Activated CD8-positive, alpha-beta T cell treated with anti-CD3 and anti-CD28 coated beads for 36 hours (primary cell): ENCODE measurements around the gene ZFP36L1. TPM values are rescaled to one million over a fixed set of nuclear protein-coding genes. Genes with fewer than 3 reads are reported as not detected.

Experiments used
- ATAC-seq: fragments of 200-7000 bp; cut with Tn5 transposase; one replicate; pipeline ENCODE4 v1.10.0; 2021; ENCODE audit warnings: mild to moderate bottlenecking, moderate library complexity
- CTCF ChIA-PET: fragments of 350-600 bp; sonication (Branson Sonifier 250); formaldehyde crosslinking; loops from one replicate; lab custom pipeline; 2021; ENCODE audit warnings: antibody characterized with exemption; lab: Charles Lee
- POLR2A ChIA-PET: fragments of 350-600 bp; sonication (Branson Sonifier 250); formaldehyde crosslinking; loops from one replicate; lab custom pipeline; 2021; ENCODE audit warnings: antibody characterized with exemption; lab: Charles Lee
- DNase-seq: peaks from one replicate; pipeline ENCODE4 v3.0.0-alpha.2; 2020
- H3K27ac Mint-ChIP-seq: one replicate; pipeline ENCODE4 v1.8.0; 2021; ENCODE audit warnings: mild to moderate bottlenecking, mixed read lengths
- H3K27me3 Mint-ChIP-seq: one replicate; pipeline ENCODE4 v1.8.0; 2021; ENCODE audit warnings: mixed read lengths
- H3K36me3 Mint-ChIP-seq: one replicate; pipeline ENCODE4 v1.8.0; 2021; ENCODE audit warnings: low read depth, mixed read lengths
- H3K4me1 Mint-ChIP-seq: one replicate; pipeline ENCODE4 v1.8.0; 2021; ENCODE audit warnings: low read depth, mixed read lengths
- H3K4me3 Mint-ChIP-seq: one replicate; pipeline ENCODE4 v1.8.0; 2021; ENCODE audit warnings: mild to moderate bottlenecking, moderate library complexity, mixed read lengths
- H3K9me3 Mint-ChIP-seq: one replicate; pipeline ENCODE4 v1.8.0; 2021; ENCODE audit warnings: mixed read lengths
- intact Hi-C: fragments of 100-400 bp; cut with micrococcal nuclease; formaldehyde crosslinking; loops from one replicate; pipeline ENCODE4 v1.10.0; 2022
- total RNA-seq, 2 experiments: library from RNA; stranded (reverse); gene quantifications; one replicate each; pipeline ENCODE4 v1.2.3, GENCODE V29; 2021
- TF ChIP-seq, protein P1 (sequence below): fragments of 200-600 bp; IDR thresholded peaks from one replicate; pipeline ENCODE4 v1.8.0; 2022; ENCODE audit warnings: antibody characterized with exemption, mild to moderate bottlenecking

The ZFP36L1 gene
- total RNA-seq, 2 experiments from 2014 or later, result 57.4 to 60.6 TPM

- ATAC-seq (no peak), DNase-seq (peak; percentile 71)
- Mint-ChIP-seq H3K4me3 (peak overlapping the region; percentile 88), H3K4me1 (peaks cover 40% of the 10 kb centered on the region), H3K27ac (peak overlapping the region; percentile 100), H3K36me3 (peaks cover 46% of the 10 kb centered on the region), H3K9me3 (peaks cover under 1% of the 10 kb centered on the region), H3K27me3 (no peaks in the 10 kb centered on the region)
- intact Hi-C loops, result loop anchor here (2.0 to 5.0 kb wide), 2 partner anchors 21 to 111 kb away; no protein-coding TSS in a partner anchor
- ChIA-PET CTCF (interaction anchor here (6.6 to 16.7 kb wide), 2 partner anchors 14 to 23 kb away, joined by 58 to 268 read pairs; no protein-coding TSS in a partner anchor), POLR2A (interaction anchor here (1.0 to 9.4 kb wide), 13 partner anchors 12 to 518 kb away, joined by 3 to 207 read pairs (median 6); no protein-coding TSS in a partner anchor)
- TF ChIP-seq, protein P1, sequence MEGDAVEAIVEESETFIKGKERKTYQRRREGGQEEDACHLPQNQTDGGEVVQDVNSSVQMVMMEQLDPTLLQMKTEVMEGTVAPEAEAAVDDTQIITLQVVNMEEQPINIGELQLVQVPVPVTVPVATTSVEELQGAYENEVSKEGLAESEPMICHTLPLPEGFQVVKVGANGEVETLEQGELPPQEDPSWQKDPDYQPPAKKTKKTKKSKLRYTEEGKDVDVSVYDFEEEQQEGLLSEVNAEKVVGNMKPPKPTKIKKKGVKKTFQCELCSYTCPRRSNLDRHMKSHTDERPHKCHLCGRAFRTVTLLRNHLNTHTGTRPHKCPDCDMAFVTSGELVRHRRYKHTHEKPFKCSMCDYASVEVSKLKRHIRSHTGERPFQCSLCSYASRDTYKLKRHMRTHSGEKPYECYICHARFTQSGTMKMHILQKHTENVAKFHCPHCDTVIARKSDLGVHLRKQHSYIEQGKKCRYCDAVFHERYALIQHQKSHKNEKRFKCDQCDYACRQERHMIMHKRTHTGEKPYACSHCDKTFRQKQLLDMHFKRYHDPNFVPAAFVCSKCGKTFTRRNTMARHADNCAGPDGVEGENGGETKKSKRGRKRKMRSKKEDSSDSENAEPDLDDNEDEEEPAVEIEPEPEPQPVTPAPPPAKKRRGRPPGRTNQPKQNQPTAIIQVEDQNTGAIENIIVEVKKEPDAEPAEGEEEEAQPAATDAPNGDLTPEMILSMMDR, result no peak
Measured at GRCh38 chr14:68793734-68794129, 865 bp upstream of the ZFP36L1 start.

GRCh38 chr14:68792678-68792978 lies 239 bp downstream of the ZFP36L1 start:
- DNase-seq (no peak), ATAC-seq (peak; percentile 2)
- CTCF ChIA-PET, result interaction anchor here (6.6 to 16.7 kb wide), 3 partner anchors 12 to 543 kb away, joined by 58 to 268 read pairs (median 87); no protein-coding TSS in a partner anchor
- no peaks in the 10 kb centered on the region for H3K9me3 Mint-ChIP-seq
- peaks cover 41% of the 10 kb centered on the region for H3K4me1 Mint-ChIP-seq
- H3K27ac Mint-ChIP-seq, result peak overlapping the region; percentile 100
- TF ChIP-seq, protein P1, result no peak
- H3K36me3 Mint-ChIP-seq, result peaks cover 54% of the 10 kb centered on the region
- intact Hi-C loops, result loop anchor here (2.0 to 5.0 kb wide), 2 partner anchors 22 to 110 kb away; no protein-coding TSS in a partner anchor
- H3K4me3 Mint-ChIP-seq, result peak overlapping the region; percentile 88
- H3K27me3 Mint-ChIP-seq, result no peaks in the 10 kb centered on the region
- POLR2A ChIA-PET, result interaction anchor here (1.0 to 9.4 kb wide), 14 partner anchors 11 to 542 kb away, joined by 3 to 207 read pairs (median 6); no protein-coding TSS in a partner anchor

GRCh38 chr14:68791902-68792677 lies 777 bp downstream of the ZFP36L1 start:
- H3K4me1 Mint-ChIP-seq, result peaks cover 41% of the 10 kb centered on the region
- peak overlapping the region; percentile 88 for H3K4me3 Mint-ChIP-seq
- DNase-seq (peak; percentile 61), ATAC-seq (no peak)
- intact Hi-C loops, result loop anchor here (2.0 to 5.0 kb wide), 2 partner anchors 23 to 110 kb away; no protein-coding TSS in a partner anchor
- H3K27me3 Mint-ChIP-seq, result no peaks in the 10 kb centered on the region
- H3K36me3 Mint-ChIP-seq, result peaks cover 59% of the 10 kb centered on the region
- POLR2A ChIA-PET, result interaction anchor here (0.6 to 9.4 kb wide), 17 partner anchors 10 to 542 kb away, joined by 3 to 207 read pairs (median 5); no protein-coding TSS in a partner anchor
- CTCF ChIA-PET, result interaction anchor here (1.2 to 16.7 kb wide), 5 partner anchors 12 to 542 kb away, joined by 3 to 268 read pairs (median 58); no protein-coding TSS in a partner anchor
- H3K9me3 Mint-ChIP-seq, result no peaks in the 10 kb centered on the region
- TF ChIP-seq, protein P1, result no peak
- peak overlapping the region; percentile 100 for H3K27ac Mint-ChIP-seq

DNA sequence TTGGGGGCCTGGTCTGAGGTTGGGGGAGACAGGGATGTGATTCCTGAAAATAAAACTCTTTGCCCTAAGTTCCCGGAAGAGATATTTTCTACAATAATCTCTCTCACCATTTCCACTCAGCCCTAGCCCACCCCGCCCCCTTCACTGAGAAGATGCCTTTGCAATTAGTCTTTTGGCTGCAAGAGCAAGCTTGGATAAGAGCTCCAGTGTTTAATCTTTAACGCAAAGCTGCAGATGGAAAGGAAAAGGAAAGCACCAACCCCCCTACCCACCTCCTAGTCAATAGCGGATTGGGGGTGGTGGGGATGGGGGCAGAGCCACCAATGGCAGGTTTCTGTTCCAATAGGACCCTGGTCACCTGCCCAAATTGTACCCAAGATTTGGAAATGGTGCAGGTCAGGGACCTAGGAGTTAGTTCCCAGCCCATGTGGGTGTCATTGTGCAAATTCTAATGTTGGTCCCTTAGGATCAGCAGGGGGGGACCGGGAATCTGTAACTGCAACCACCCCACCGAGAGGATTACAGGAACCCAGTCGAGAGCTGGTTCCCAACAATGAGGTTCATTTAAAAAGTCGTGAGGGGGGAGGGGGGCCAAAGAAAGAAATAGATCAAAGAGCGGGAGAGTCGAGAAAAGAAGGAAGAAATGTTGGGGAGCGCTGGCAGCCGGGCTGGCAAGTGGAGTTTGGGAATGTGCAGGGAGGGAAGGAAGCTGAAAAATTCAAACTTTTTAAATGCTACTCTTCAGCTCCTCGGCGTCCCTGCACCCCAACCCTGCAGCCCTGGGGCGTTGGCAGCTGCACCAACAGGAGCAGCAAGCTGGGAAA lies 1.6 kb downstream of the ZFP36L1 start:
- Mint-ChIP-seq H3K27me3 (no peaks in the 10 kb centered on the region), H3K4me3 (peak overlapping the region; percentile 88), H3K9me3 (no peaks in the 10 kb centered on the region), H3K4me1 (peaks cover 42% of the 10 kb centered on the region), H3K27ac (peak overlapping the region; percentile 100), H3K36me3 (peaks cover 62% of the 10 kb centered on the region)
- no peak for ATAC-seq
- intact Hi-C loops, result loop anchor here (5.0 kb wide), 1 partner anchor 109 kb away; no protein-coding TSS in a partner anchor
- ChIA-PET CTCF (interaction anchor here (1.2 to 16.7 kb wide), 8 partner anchors 11 to 541 kb away, joined by 3 to 268 read pairs (median 24); no protein-coding TSS in a partner anchor), POLR2A (interaction anchor here (0.6 to 9.4 kb wide), 15 partner anchors 9 to 541 kb away, joined by 3 to 207 read pairs (median 5); no protein-coding TSS in a partner anchor)
- TF ChIP-seq, protein P1, result no peak
- peak; percentile 69 for DNase-seq
